DOHH2 (cell line): ENCODE results near the gene NFIA.
"Not testable (repeated sequence)": the region's sequence is repeated elsewhere in the genome, so short reads cannot be mapped to it uniquely, and the experiment has no call there.

Experiments
- H3F3A ChIP-seq: fragments of 200-600 bp; sonication (generic), shearing (Covaris generic); 2 replicates; pipeline ENCODE4 v1.6.0; 2016; ENCODE audit warnings: antibody characterized with exemption, mild to moderate bottlenecking; ENCODE audit not compliant: control insufficient read depth, insufficient read depth
- H3K27ac ChIP-seq: fragments of 200-600 bp; sonication (generic); 2 replicates; pipeline ENCODE4 v1.5.1; 2014; ENCODE audit warnings: low read depth, mild to moderate bottlenecking, low read length, moderate library complexity
- H3K27me3 ChIP-seq: fragments of 200-600 bp; sonication (generic); 2 replicates; pipeline ENCODE4 v1.6.1; 2014; ENCODE audit warnings: mild to moderate bottlenecking, low read length, mixed read lengths; ENCODE audit not compliant: control insufficient read depth
- H3K36me3 ChIP-seq: fragments of 200-600 bp; sonication (generic); 2 replicates; pipeline ENCODE4 v1.6.1; 2014; ENCODE audit warnings: mild to moderate bottlenecking, low read length, moderate library complexity, mixed read lengths; ENCODE audit not compliant: control insufficient read depth
- H3K4me1 ChIP-seq: fragments of 200-600 bp; sonication (generic); 2 replicates; pipeline ENCODE4 v1.6.1; 2014; ENCODE audit warnings: mild to moderate bottlenecking, low read length, mixed read lengths; ENCODE audit not compliant: control insufficient read depth
- H3K4me2 ChIP-seq: fragments of 200-600 bp; sonication (generic); 2 replicates; pipeline ENCODE4 v1.6.0; 2014; ENCODE audit warnings: mild to moderate bottlenecking, low read length, moderate library complexity
- H3K4me3 ChIP-seq: fragments of 200-600 bp; sonication (generic); 2 replicates; pipeline ENCODE4 v1.5.1; 2014; ENCODE audit warnings: mild to moderate bottlenecking, low read length, mixed read lengths
- H3K79me2 ChIP-seq: fragments of 200-600 bp; sonication (generic); 2 replicates; pipeline ENCODE4 v1.6.1; 2014; ENCODE audit warnings: mild to moderate bottlenecking, low read length, mixed read lengths; ENCODE audit not compliant: control insufficient read depth
- H3K9me2 ChIP-seq: fragments of 200-600 bp; sonication (generic); replicated peaks from 2 replicates; pipeline ENCODE4 v1.6.1; 2014; ENCODE audit warnings: mild to moderate bottlenecking, low read length, mixed read lengths; ENCODE audit not compliant: control insufficient read depth
- H3K9me3 ChIP-seq: fragments of 200-600 bp; sonication (generic); 2 replicates; pipeline ENCODE4 v1.6.1; 2014; ENCODE audit warnings: antibody characterized with exemption, low read length, mixed read lengths; ENCODE audit not compliant: control insufficient read depth, insufficient read depth
- H4K20me1 ChIP-seq: fragments of 200-600 bp; sonication (generic); 2 replicates; pipeline ENCODE4 v1.6.0; 2014; ENCODE audit warnings: low read depth, mild to moderate bottlenecking, antibody characterized with exemption, low read length, moderate library complexity; ENCODE audit not compliant: control insufficient read depth, insufficient read depth
- EZH2phosphoT487 ChIP-seq: fragments of 200-600 bp; sonication (generic); IDR thresholded peaks from 2 replicates; pipeline ENCODE4 v1.6.1; 2017; ENCODE audit warnings: borderline replicate concordance, mild to moderate bottlenecking, antibody characterized with exemption, low read length, moderate library complexity, mixed read lengths
- TF ChIP-seq, protein P1 (sequence below): fragments of 200-600 bp; sonication (generic); IDR thresholded peaks from one replicate; pipeline ENCODE4 v1.5.1; 2014; ENCODE audit warnings: antibody characterized with exemption, mild to moderate bottlenecking, low read depth, low read length; ENCODE audit not compliant: poor library complexity, severe bottlenecking

Gene NFIA

GRCh38 chr1:61056196-61056572, 26.2 kb upstream of the NFIA start:
- Histone ChIP-seq H3K79me2 (no peaks in the 10 kb centered on the region), H3K27ac (no peak overlapping the region), H3K4me2 (peak overlapping the region; percentile 92), H3F3A (peaks cover 7% of the 10 kb centered on the region), H3K27me3 (peaks cover 57% of the 10 kb centered on the region), H4K20me1 (no peaks in the 10 kb centered on the region), H3K9me2 (no peaks in the 10 kb centered on the region), H3K36me3 (no peaks in the 10 kb centered on the region), H3K9me3 (no peaks in the 10 kb centered on the region), H3K4me3 (peak overlapping the region; percentile 87), H3K4me1 (peaks cover 28% of the 10 kb centered on the region)
- TF ChIP-seq EZH2phosphoT487 = no peak

DNA sequence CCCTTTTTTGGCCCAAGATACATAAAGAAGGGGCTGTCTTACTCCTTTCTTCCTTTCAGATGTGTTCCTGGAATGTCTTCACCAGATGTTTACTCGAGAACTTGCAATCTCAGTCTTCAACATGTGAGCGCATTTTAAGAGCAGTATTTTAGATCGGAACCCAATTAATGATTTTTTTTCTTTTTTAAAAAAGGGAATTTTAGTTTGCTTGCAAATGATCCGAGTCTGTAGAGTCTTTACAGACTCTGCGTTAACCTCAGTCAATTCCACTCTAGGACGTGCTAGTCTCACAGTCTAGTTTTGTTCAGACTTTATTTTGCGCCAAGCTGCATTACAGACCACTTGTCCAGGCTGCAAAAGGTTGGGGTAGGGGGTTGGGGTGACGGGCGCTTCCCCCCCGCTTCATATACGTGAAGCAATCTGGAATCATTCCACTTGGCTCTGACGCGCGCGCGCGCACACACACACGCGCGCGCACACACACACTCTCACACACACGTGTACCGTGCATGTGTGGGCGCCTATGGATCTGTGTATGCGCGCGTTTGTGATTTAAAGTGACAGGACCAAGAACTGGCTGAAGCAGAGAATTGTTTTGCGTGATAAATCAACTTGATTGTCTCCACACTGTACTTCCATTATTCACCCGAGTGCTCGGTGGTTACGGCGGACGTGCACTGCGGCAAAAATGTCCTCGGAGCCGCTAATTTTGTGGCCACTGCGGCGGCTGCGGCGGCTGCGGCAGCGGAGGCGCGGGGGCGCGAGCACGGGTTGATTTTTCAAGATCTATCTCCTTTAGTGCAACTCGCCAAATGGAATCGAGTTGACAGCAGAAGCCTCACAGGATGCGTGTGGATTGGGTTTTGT, 25.6 kb upstream of the NFIA start:
- TF ChIP-seq EZH2phosphoT487 = no peak
- TF ChIP-seq, protein P1, sequence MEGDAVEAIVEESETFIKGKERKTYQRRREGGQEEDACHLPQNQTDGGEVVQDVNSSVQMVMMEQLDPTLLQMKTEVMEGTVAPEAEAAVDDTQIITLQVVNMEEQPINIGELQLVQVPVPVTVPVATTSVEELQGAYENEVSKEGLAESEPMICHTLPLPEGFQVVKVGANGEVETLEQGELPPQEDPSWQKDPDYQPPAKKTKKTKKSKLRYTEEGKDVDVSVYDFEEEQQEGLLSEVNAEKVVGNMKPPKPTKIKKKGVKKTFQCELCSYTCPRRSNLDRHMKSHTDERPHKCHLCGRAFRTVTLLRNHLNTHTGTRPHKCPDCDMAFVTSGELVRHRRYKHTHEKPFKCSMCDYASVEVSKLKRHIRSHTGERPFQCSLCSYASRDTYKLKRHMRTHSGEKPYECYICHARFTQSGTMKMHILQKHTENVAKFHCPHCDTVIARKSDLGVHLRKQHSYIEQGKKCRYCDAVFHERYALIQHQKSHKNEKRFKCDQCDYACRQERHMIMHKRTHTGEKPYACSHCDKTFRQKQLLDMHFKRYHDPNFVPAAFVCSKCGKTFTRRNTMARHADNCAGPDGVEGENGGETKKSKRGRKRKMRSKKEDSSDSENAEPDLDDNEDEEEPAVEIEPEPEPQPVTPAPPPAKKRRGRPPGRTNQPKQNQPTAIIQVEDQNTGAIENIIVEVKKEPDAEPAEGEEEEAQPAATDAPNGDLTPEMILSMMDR = no peak
- H3K36me3 ChIP-seq = no peaks in the 10 kb centered on the region
- no peaks in the 10 kb centered on the region for H3K9me2 ChIP-seq
- H3K79me2 ChIP-seq = no peaks in the 10 kb centered on the region
- H4K20me1 ChIP-seq = no peaks in the 10 kb centered on the region
- peak overlapping the region; percentile 92 for H3K4me2 ChIP-seq
- no peaks in the 10 kb centered on the region for H3K9me3 ChIP-seq
- H3F3A ChIP-seq = peaks cover 7% of the 10 kb centered on the region; the same call in 1 of the 2 replicates
- H3K27ac ChIP-seq = no peak overlapping the region
- peaks cover 27% of the 10 kb centered on the region for H3K4me1 ChIP-seq
- H3K4me3 ChIP-seq = peak overlapping the region; percentile 87
- peaks cover 51% of the 10 kb centered on the region for H3K27me3 ChIP-seq

DNA sequence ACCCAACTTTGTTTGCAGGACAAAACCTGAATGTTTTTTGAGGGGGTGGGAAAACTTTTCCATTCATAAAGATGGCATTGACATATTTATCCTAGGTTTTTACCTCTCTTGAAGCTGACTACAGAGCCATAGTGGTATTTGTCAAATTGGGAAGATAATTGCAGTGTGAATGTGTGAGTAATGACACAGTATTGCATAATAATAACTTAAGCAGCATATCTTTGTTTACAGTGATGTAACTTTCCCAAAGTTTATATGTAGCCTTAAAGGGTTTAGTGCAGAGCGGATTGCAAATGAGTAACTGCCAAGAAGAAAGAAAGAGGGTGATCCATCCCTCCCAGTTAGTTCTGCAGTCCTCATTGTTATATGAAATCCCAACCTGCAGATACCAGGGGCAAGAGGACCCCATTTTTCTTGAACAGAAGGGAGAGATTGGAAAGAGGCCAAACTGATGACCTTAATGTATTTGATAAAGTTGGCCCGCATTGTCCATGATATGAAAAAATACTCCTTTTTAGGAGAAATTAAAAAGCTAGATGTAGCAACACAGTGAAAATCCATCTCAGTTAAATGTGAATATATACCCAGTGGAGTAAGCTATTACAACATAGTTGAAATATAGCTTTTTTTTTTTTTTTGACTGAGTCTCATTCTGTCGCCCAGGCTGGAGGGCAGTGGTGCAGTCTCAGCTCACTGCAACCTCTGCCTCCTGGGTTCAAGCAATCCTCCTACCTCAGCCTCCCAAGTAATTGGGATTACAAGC, 23.7 kb upstream of the NFIA start:
- Histone ChIP-seq H3F3A (peaks cover 7% of the 10 kb centered on the region; the same call in 1 of the 2 replicates), H3K4me2 (no peak overlapping the region), H3K4me3 (no peak overlapping the region), H3K9me2 (no peaks in the 10 kb centered on the region), H3K79me2 (no peaks in the 10 kb centered on the region), H3K36me3 (no peaks in the 10 kb centered on the region), H3K27ac (no peak overlapping the region), H3K9me3 (no peaks in the 10 kb centered on the region), H4K20me1 (no peaks in the 10 kb centered on the region), H3K27me3 (peaks cover 32% of the 10 kb centered on the region), H3K4me1 (peaks cover 18% of the 10 kb centered on the region)
- TF ChIP-seq, protein P1 = no peak
- TF ChIP-seq EZH2phosphoT487 = no peak

DNA sequence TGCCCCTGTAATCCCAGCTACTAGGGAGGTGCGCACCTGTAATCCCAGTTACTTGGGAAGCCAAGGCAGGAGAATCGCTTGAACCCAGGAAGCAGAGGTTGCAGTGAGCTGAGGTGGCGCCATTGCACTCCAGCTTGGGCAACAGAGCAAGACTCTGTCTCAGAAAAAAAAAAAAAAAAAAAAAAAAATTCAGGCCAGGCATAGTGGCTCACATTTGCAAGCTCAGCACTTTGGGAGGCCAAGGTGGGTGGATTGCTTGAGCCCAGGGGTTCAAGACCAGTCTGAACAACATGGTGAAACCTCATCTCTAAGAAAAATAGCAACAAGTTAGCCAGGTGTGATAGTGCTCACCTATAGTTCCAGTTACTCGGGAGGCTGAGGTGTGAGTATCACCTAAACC, 20.8 kb upstream of the NFIA start:
- not testable (repeated sequence) for H3K4me3 ChIP-seq, H3K36me3 ChIP-seq, H3K27me3 ChIP-seq, H3K4me1 ChIP-seq, H3K4me2 ChIP-seq, H3K9me2 ChIP-seq, H3F3A ChIP-seq, H3K79me2 ChIP-seq, H3K9me3 ChIP-seq, H3K27ac ChIP-seq, H4K20me1 ChIP-seq
